Stimulated activated naive CD8-positive, alpha-beta T cell treated with anti-CD3 and anti-CD28 coated beads, Interleukin-15, Interleukin-2, amounts not matched to agents 100 ng/mL and 50 ng/mL, for 24 hours (primary cell): Measurements from ENCODE around the gene NOB1.

Experiments used
- H3K27ac Mint-ChIP-seq: one replicate; pipeline ENCODE4 v1.8.0; 2021; ENCODE audit warnings: mild to moderate bottlenecking, mixed read lengths
- H3K27me3 Mint-ChIP-seq: one replicate; pipeline ENCODE4 v1.8.0; 2021; ENCODE audit warnings: mixed read lengths
- H3K36me3 Mint-ChIP-seq: one replicate; pipeline ENCODE4 v1.8.0; 2021; ENCODE audit warnings: low read depth, mixed read lengths
- H3K4me1 Mint-ChIP-seq: one replicate; pipeline ENCODE4 v1.8.0; 2021; ENCODE audit warnings: low read depth, mixed read lengths
- H3K4me3 Mint-ChIP-seq: one replicate; pipeline ENCODE4 v1.8.0; 2021; ENCODE audit warnings: mild to moderate bottlenecking, mixed read lengths
- H3K9me3 Mint-ChIP-seq: one replicate; pipeline ENCODE4 v1.8.0; 2021; ENCODE audit warnings: mixed read lengths

The NOB1 gene

DNA sequence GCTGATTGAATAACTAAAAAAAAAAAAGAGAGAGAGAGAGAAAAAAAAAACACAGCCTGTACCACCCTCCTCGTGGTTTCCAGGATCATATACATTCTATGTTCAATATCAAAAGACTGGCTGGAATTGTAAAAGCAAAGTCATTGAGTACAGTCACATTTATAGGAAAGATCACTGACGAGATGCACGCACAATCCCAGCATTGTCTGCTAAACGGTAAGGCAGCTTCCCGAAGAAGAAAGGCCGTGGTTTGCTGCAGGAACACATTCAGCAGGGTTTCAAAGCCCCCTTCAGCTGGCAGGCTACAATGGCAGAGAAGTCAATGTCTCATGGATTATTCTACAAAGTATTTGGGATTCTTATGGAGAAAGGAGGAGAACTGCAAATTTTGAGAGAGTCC is 37.7 kb downstream of the NOB1 start:
- Mint-ChIP-seq H3K4me3 (no peak overlapping the region), H3K27me3 (no peaks in the 10 kb centered on the region), H3K9me3 (no peaks in the 10 kb centered on the region), H3K4me1 (no peaks in the 10 kb centered on the region), H3K27ac (no peak overlapping the region), H3K36me3 (peaks cover 5% of the 10 kb centered on the region)

DNA sequence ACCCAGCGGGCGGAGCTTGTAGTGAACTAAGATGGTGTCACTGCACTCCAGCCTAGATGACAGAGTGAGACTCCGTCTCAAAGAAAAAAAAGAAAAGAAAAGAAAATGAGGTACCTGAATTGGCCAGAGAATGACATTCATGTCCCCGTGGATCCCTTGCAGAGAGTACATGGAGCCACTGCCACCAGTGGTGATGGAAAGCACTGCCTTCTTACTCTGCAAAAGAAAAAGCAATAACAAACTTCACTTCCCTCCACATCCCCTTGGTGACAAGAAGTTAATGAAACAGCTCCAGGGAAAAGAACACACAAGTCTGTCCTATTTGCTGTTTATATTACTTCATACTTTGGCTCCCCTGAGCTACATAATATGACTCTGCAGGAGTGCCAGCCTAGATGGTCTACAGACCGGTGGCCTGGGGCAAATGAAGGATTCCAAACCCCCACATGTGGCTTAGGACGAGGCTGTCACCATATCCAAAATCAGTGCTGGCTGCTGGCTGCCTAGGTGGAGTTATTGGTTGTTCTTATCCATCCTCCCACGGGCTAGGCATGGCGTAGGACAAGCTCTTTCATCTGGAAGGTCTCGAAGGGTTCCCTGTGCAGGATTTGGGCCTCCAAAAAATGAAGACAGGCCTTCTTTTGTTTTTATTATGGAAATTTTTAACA is 41.7 kb downstream of the NOB1 start:
- peaks cover 14% of the 10 kb centered on the region for H3K36me3 Mint-ChIP-seq
- no peak overlapping the region for H3K27ac Mint-ChIP-seq
- H3K9me3 Mint-ChIP-seq: no peaks in the 10 kb centered on the region
- no peaks in the 10 kb centered on the region for H3K27me3 Mint-ChIP-seq
- no peak overlapping the region for H3K4me3 Mint-ChIP-seq
- no peaks in the 10 kb centered on the region for H3K4me1 Mint-ChIP-seq

GRCh38 chr16:69712277-69712676 is 42.4 kb downstream of the NOB1 start:
- peaks cover 14% of the 10 kb centered on the region for H3K36me3 Mint-ChIP-seq
- no peaks in the 10 kb centered on the region for H3K27me3 Mint-ChIP-seq
- no peak overlapping the region for H3K27ac Mint-ChIP-seq
- no peak overlapping the region for H3K4me3 Mint-ChIP-seq
- no peaks in the 10 kb centered on the region for H3K4me1 Mint-ChIP-seq
- no peaks in the 10 kb centered on the region for H3K9me3 Mint-ChIP-seq

DNA sequence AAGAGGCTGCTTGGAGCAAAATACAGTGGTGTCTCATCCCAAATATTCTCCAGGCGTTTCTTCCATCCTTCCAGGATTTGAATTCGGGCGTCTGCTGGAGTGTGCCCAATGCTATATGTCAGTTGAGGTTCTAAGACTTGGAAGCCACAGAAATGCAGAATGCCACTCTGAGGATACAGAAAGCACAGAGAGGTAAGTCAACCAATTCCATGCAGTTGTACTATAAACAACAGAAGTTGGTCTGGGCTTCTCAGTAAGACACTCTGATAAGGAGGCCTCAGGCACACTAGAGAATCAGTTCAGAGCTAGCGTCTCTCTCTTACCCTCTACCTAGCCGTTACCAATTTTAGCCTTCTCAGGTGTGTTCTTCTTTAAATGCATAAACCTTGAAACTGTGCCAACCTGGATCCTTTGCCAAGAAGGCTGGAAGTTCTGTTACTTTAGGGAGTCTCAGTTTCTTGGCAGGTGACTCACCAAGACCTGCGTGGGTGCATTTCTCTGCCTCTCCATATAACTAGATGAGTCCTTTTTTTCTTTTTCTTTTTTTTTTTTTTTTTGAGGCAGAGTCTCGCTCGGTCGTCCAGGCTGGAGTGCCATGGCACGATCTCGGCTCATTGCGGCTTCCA is 43.5 kb downstream of the NOB1 start:
- no peaks in the 10 kb centered on the region for H3K27me3 Mint-ChIP-seq
- H3K9me3 Mint-ChIP-seq: no peaks in the 10 kb centered on the region
- no peaks in the 10 kb centered on the region for H3K4me1 Mint-ChIP-seq
- peaks cover 9% of the 10 kb centered on the region for H3K36me3 Mint-ChIP-seq
- H3K27ac Mint-ChIP-seq: no peak overlapping the region
- H3K4me3 Mint-ChIP-seq: no peak overlapping the region

- no peaks in the 10 kb centered on the region for H3K4me1 Mint-ChIP-seq
- no peak overlapping the region for H3K4me3 Mint-ChIP-seq
- peaks cover 14% of the 10 kb centered on the region for H3K36me3 Mint-ChIP-seq
- no peak overlapping the region for H3K27ac Mint-ChIP-seq
- H3K9me3 Mint-ChIP-seq: no peaks in the 10 kb centered on the region
- H3K27me3 Mint-ChIP-seq: no peaks in the 10 kb centered on the region
Observed at GRCh38 chr16:69709456-69710084, 45.2 kb downstream of the NOB1 start.

- Mint-ChIP-seq H3K4me3 (no peak overlapping the region), H3K27me3 (no peaks in the 10 kb centered on the region), H3K9me3 (no peaks in the 10 kb centered on the region), H3K4me1 (no peaks in the 10 kb centered on the region), H3K36me3 (peaks cover 22% of the 10 kb centered on the region), H3K27ac (peak overlapping the region; percentile 50)
Observed at GRCh38 chr16:69707920-69708683, 46.6 kb downstream of the NOB1 start.

- Mint-ChIP-seq H3K36me3 (peaks cover 22% of the 10 kb centered on the region), H3K9me3 (no peaks in the 10 kb centered on the region), H3K27ac (no peak overlapping the region), H3K4me1 (no peaks in the 10 kb centered on the region), H3K4me3 (no peak overlapping the region), H3K27me3 (no peaks in the 10 kb centered on the region)
Observed at GRCh38 chr16:69706975-69707340, 47.8 kb downstream of the NOB1 start.

DNA sequence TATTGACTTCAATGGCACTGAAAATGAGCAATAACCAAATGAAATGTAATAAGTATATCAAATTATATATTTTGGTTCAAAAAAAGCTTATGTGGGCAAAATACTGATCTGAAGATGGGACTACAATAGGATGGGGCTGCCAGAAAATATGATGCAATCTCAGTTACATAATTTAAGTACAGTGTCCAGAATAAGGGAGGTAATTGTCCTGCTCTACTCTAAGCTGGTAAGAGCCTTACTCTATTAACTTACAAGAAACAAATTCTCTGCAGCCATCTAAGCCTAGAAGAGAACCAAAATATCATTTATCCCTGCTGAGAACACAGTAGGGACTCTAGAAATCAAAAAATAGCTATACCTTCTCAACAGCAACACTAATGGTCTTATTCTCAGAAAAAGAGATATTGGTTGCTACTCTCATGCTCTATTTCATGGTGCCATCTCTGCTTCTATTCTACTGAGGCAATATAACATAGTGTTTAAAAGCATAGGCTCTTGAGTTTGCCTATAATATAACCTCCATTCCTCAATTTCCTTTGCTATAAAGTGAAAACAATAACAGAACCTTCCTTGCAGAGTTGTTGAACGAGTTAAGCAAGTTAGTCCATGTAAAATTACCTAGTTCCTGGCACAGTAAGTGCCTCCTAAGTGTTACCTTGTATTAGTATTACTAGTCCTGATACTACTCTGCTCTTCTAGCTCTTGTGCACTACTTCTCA is 48.3 kb downstream of the NOB1 start:
- Mint-ChIP-seq H3K27me3 (no peaks in the 10 kb centered on the region), H3K36me3 (peaks cover 24% of the 10 kb centered on the region), H3K27ac (no peak overlapping the region), H3K9me3 (no peaks in the 10 kb centered on the region), H3K4me3 (no peak overlapping the region), H3K4me1 (no peaks in the 10 kb centered on the region)

GRCh38 chr16:69703638-69704037 is 51.1 kb downstream of the NOB1 start:
- H3K27ac Mint-ChIP-seq: no peak overlapping the region
- no peaks in the 10 kb centered on the region for H3K4me1 Mint-ChIP-seq
- no peaks in the 10 kb centered on the region for H3K9me3 Mint-ChIP-seq
- no peaks in the 10 kb centered on the region for H3K27me3 Mint-ChIP-seq
- no peak overlapping the region for H3K4me3 Mint-ChIP-seq
- H3K36me3 Mint-ChIP-seq: peaks cover 27% of the 10 kb centered on the region

- peaks cover 38% of the 10 kb centered on the region for H3K36me3 Mint-ChIP-seq
- no peaks in the 10 kb centered on the region for H3K9me3 Mint-ChIP-seq
- H3K4me3 Mint-ChIP-seq: no peak overlapping the region
- no peaks in the 10 kb centered on the region for H3K4me1 Mint-ChIP-seq
- H3K27ac Mint-ChIP-seq: peak overlapping the region; percentile 5
- no peaks in the 10 kb centered on the region for H3K27me3 Mint-ChIP-seq
Observed at GRCh38 chr16:69701866-69702265, 52.9 kb downstream of the NOB1 start.

- Mint-ChIP-seq H3K9me3 (no peaks in the 10 kb centered on the region), H3K27me3 (no peaks in the 10 kb centered on the region), H3K27ac (peak overlapping the region; percentile 5)
Observed at GRCh38 chr16:69701452-69701851, 53.3 kb downstream of the NOB1 start.

DNA sequence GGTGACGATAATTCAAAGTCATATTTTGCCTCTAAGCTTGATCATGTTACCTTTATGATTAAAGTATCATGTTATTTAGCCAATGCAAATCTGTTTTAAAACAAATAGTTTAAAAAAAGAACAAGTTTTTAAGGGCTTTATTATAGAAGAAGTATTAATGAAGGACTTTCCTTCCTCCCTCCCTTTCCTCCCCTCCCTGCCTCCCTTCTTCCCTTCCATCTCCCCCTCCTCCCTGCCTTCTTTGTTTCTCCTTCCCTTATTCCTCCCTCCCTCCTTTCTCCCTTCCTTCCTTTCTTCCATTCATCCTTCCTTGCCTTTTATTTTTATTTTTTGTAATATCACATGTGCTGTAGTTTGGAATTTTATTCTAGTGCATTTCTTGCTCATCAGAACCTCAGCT is 54.8 kb downstream of the NOB1 start:
- Mint-ChIP-seq H3K9me3 (no peaks in the 10 kb centered on the region), H3K27ac (no peak overlapping the region), H3K36me3 (peaks cover 51% of the 10 kb centered on the region), H3K4me1 (no peaks in the 10 kb centered on the region), H3K4me3 (no peak overlapping the region), H3K27me3 (no peaks in the 10 kb centered on the region)

More at GRCh38 chr16:69701452-69701851, 53.3 kb downstream of the NOB1 start:
- H3K4me3 Mint-ChIP-seq: no peak overlapping the region
- no peaks in the 10 kb centered on the region for H3K4me1 Mint-ChIP-seq
- H3K36me3 Mint-ChIP-seq: peaks cover 41% of the 10 kb centered on the region

GRCh38 chr16:69698404-69698803 is 56.3 kb downstream of the NOB1 start:
- H3K27me3 Mint-ChIP-seq: no peaks in the 10 kb centered on the region

DNA sequence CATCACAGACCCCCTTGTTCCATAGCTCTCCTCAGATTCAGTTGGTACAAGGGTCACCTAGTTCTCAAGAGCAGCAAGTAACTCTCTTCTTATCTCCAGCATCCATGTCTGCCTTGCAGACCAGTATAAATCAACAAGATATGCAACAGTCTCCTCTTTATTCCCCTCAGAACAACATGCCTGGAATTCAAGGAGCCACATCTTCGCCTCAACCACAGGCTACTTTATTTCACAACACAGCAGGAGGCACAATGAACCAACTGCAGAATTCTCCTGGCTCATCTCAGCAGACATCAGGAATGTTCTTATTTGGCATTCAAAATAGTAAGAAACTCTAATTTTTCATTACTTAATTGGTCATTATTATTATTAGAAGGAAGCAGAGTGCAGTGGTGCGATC is 60.8 kb downstream of the NOB1 start:
- no peaks in the 10 kb centered on the region for H3K9me3 Mint-ChIP-seq
- H3K27ac Mint-ChIP-seq: no peak overlapping the region
- H3K27me3 Mint-ChIP-seq: no peaks in the 10 kb centered on the region
- H3K36me3 Mint-ChIP-seq: peaks cover 73% of the 10 kb centered on the region
- H3K4me1 Mint-ChIP-seq: peaks cover 7% of the 10 kb centered on the region
- no peak overlapping the region for H3K4me3 Mint-ChIP-seq

More at GRCh38 chr16:69698404-69698803, 56.3 kb downstream of the NOB1 start:
- H3K4me3 Mint-ChIP-seq: no peak overlapping the region
- no peak overlapping the region for H3K27ac Mint-ChIP-seq
- no peaks in the 10 kb centered on the region for H3K9me3 Mint-ChIP-seq
- peaks cover 54% of the 10 kb centered on the region for H3K36me3 Mint-ChIP-seq
- no peaks in the 10 kb centered on the region for H3K4me1 Mint-ChIP-seq
